KMS-11 (cell line): ENCODE results near the gene CHAT.
"Not testable (repeated sequence)": the region's sequence is repeated elsewhere in the genome, so short reads cannot be mapped to it uniquely, and the experiment has no call there.

ENCODE experiments used
- H2AFZ ChIP-seq: fragments of 200-600 bp; sonication (generic); 2 replicates; pipeline ENCODE4 v1.6.1; 2016; ENCODE audit warnings: antibody characterized with exemption, mixed run types, low read depth
- H3K27ac ChIP-seq: fragments of 200-600 bp; sonication (generic); 2 replicates; pipeline ENCODE4 v1.6.1; 2016; ENCODE audit warnings: mild to moderate bottlenecking, mixed run types
- H3K27me3 ChIP-seq: fragments of 200-600 bp; sonication (generic); 2 replicates; pipeline ENCODE4 v1.6.1; 2017; ENCODE audit warnings: mild to moderate bottlenecking, low read depth, mixed run types, moderate library complexity; ENCODE audit not compliant: insufficient read depth
- H3K36me3 ChIP-seq: fragments of 200-600 bp; sonication (generic); 2 replicates; pipeline ENCODE4 v1.6.1; 2017; ENCODE audit warnings: mild to moderate bottlenecking, mixed run types; ENCODE audit not compliant: insufficient read depth
- H3K4me1 ChIP-seq: fragments of 200-600 bp; sonication (generic); 2 replicates; pipeline ENCODE4 v1.6.1; 2016; ENCODE audit warnings: mild to moderate bottlenecking, low read depth, mixed run types; ENCODE audit not compliant: poor library complexity, severe bottlenecking
- H3K4me2 ChIP-seq: fragments of 200-600 bp; sonication (generic); 2 replicates; pipeline ENCODE4 v1.7.0; 2016; ENCODE audit warnings: mild to moderate bottlenecking, mixed run types
- H3K4me3 ChIP-seq: fragments of 200-600 bp; sonication (generic); IDR thresholded peaks from 2 replicates; pipeline ENCODE4 v1.6.1; 2017; ENCODE audit warnings: low read depth, low read length, mixed read lengths; ENCODE audit not compliant: insufficient read depth
- H3K79me2 ChIP-seq: fragments of 200-600 bp; sonication (generic); 2 replicates; pipeline ENCODE4 v1.6.1; 2016; ENCODE audit warnings: low read depth, mixed run types; ENCODE audit not compliant: insufficient read depth
- H3K9ac ChIP-seq: fragments of 200-600 bp; sonication (generic); 2 replicates; pipeline ENCODE4 v1.6.1; 2016; ENCODE audit warnings: mild to moderate bottlenecking, mixed run types
- H4K20me1 ChIP-seq: fragments of 200-600 bp; sonication (generic); 2 replicates; pipeline ENCODE4 v1.6.1; 2016; ENCODE audit warnings: mild to moderate bottlenecking, mixed run types; ENCODE audit not compliant: insufficient read depth
- CTCF ChIP-seq: fragments of 200-600 bp; sonication (generic); conservative IDR thresholded peaks from 2 replicates; pipeline ENCODE4 v1.6.1; 2017; ENCODE audit warnings: low read depth, mild to moderate bottlenecking, antibody characterized with exemption, low read length, moderate library complexity, mixed read lengths

CHAT gene

GRCh38 chr10:49668684-49669083 lies 54.8 kb downstream of the CHAT start:
- H3K4me3 ChIP-seq: no peak overlapping the region
- H3K27ac ChIP-seq: no peak overlapping the region

GRCh38 chr10:49678827-49679479 lies 65.1 kb downstream of the CHAT start:
- H4K20me1 ChIP-seq: no peaks in the 10 kb centered on the region
- no peaks in the 10 kb centered on the region for H3K27me3 ChIP-seq
- no peak overlapping the region for H3K4me2 ChIP-seq
- no peak overlapping the region for H3K9ac ChIP-seq
- no peaks in the 10 kb centered on the region for H3K79me2 ChIP-seq
- no peak for TF ChIP-seq CTCF
- H3K4me3 ChIP-seq: no peak overlapping the region
- no peaks in the 10 kb centered on the region for H3K4me1 ChIP-seq
- no peak overlapping the region for H3K27ac ChIP-seq
- no peak overlapping the region for H2AFZ ChIP-seq
- no peaks in the 10 kb centered on the region for H3K36me3 ChIP-seq

More at GRCh38 chr10:49668684-49669083, 54.8 kb downstream of the CHAT start:
- no peaks in the 10 kb centered on the region for H3K27me3 ChIP-seq
- H3K79me2 ChIP-seq: no peaks in the 10 kb centered on the region
- TF ChIP-seq CTCF: no peak
- no peak overlapping the region for H2AFZ ChIP-seq
- no peak overlapping the region for H3K4me2 ChIP-seq
- H3K9ac ChIP-seq: no peak overlapping the region
- no peaks in the 10 kb centered on the region for H3K36me3 ChIP-seq
- H4K20me1 ChIP-seq: no peaks in the 10 kb centered on the region
- H3K4me1 ChIP-seq: no peaks in the 10 kb centered on the region

GRCh38 chr10:49679480-49679893 lies 65.7 kb downstream of the CHAT start, which contains the start of gene C10orf53:
TSS of gene C10orf53 (plus strand) at chr10:49679651. CDS start at chr10:49679698, 47 bp downstream.
- Histone ChIP-seq H3K36me3 (no peaks in the 10 kb centered on the region), H3K27me3 (no peaks in the 10 kb centered on the region), H3K27ac (no peak within 1 kb of the TSS), H4K20me1 (no peaks in the 10 kb centered on the region), H3K4me2 (no peak within 1 kb of the TSS), H3K4me3 (no peak within 1 kb of the TSS), H3K9ac (no peak within 1 kb of the TSS), H2AFZ (no peak within 1 kb of the TSS), H3K4me1 (no peaks in the 10 kb centered on the region), H3K79me2 (no peaks in the 10 kb centered on the region)
- TF ChIP-seq CTCF: no peak

- H3K4me2 ChIP-seq, H4K20me1 ChIP-seq, H3K4me1 ChIP-seq, H3K79me2 ChIP-seq, H3K27ac ChIP-seq, H3K4me3 ChIP-seq, H3K36me3 ChIP-seq, H3K9ac ChIP-seq, H3K27me3 ChIP-seq, H2AFZ ChIP-seq: not testable (repeated sequence)
Observed at GRCh38 chr10:49682449-49682848, 68.6 kb downstream of the CHAT start.

- Histone ChIP-seq H3K27ac (no peak overlapping the region), H3K4me3 (no peak overlapping the region), H3K4me2 (no peak overlapping the region), H4K20me1 (no peaks in the 10 kb centered on the region), H3K27me3 (no peaks in the 10 kb centered on the region), H2AFZ (no peak overlapping the region), H3K36me3 (no peaks in the 10 kb centered on the region), H3K9ac (no peak overlapping the region), H3K4me1 (no peaks in the 10 kb centered on the region), H3K79me2 (no peaks in the 10 kb centered on the region)
- TF ChIP-seq CTCF: no peak
Observed at GRCh38 chr10:49682879-49683278, 69.0 kb downstream of the CHAT start.
